Measurements from ENCODE around the gene SMPX.

GRCh38 chrX:21666252-21666651 lies 91.7 kb downstream of the SMPX start:
- TF ChIP-seq CTCF (conservative IDR thresholded peaks at IDR 0.05; ENCODE audit: low read depth, low read length), result no peak
- no peak for TF ChIP-seq USF2 (IDR thresholded peaks at IDR 0.05; ENCODE audit: low read depth, low read length)
- no peak for TF ChIP-seq POLR2A (IDR thresholded peaks at IDR 0.05; ENCODE audit: low read depth, low read length)
- no peak for TF ChIP-seq RFX5 (IDR thresholded peaks at IDR 0.05; ENCODE audit: low read depth, low read length)
- no peak for TF ChIP-seq ELK1 (IDR thresholded peaks at IDR 0.05; ENCODE audit: borderline replicate concordance, low read depth, low read length)
- TF ChIP-seq RAD21 (IDR thresholded peaks at IDR 0.05; ENCODE audit: low read length), result no peak
